Muscle layer of duodenum (tissue), 2 donors: ENCODE data around the gene ADRA2A.

Experiments used
- H3K27ac ChIP-seq: one replicate; pipeline ENCODE4 v1.7.0; 2013; ENCODE audit warnings: mild to moderate bottlenecking, low read length
- H3K27me3 ChIP-seq: one replicate; pipeline ENCODE4 v1.7.0; 2013; ENCODE audit warnings: low read depth, mild to moderate bottlenecking, control low read depth, low read length
- H3K36me3 ChIP-seq, 2 donors: one replicate each; pipeline ENCODE4 v1.7.0; 2013; ENCODE audit warnings: low read length in 2 of 2, control low read depth in 1 of 2, mild to moderate bottlenecking in 1 of 2; ENCODE audit not compliant: insufficient read depth in 2 of 2, control insufficient read depth in 1 of 2
- H3K4me1 ChIP-seq, 2 donors: one replicate each; pipeline ENCODE4 v1.7.0; 2013; ENCODE audit warnings: low read length in 2 of 2, mild to moderate bottlenecking in 2 of 2, control low read depth in 1 of 2, moderate library complexity in 1 of 2; ENCODE audit not compliant: insufficient read depth in 2 of 2, control insufficient read depth in 1 of 2
- H3K4me3 ChIP-seq, 2 donors: one replicate each; pipeline ENCODE4 v1.7.0; 2013; ENCODE audit warnings: low read length in 2 of 2, low read depth in 1 of 2, mild to moderate bottlenecking in 1 of 2
- H3K9me3 ChIP-seq, 2 donors: one replicate each; pipeline ENCODE4 v1.7.0; 2013; ENCODE audit warnings: low read length in 2 of 2, control low read depth in 1 of 2, mild to moderate bottlenecking in 1 of 2; ENCODE audit not compliant: control insufficient read depth in 1 of 2
- donor health status: healthy.

ADRA2A gene

DNA sequence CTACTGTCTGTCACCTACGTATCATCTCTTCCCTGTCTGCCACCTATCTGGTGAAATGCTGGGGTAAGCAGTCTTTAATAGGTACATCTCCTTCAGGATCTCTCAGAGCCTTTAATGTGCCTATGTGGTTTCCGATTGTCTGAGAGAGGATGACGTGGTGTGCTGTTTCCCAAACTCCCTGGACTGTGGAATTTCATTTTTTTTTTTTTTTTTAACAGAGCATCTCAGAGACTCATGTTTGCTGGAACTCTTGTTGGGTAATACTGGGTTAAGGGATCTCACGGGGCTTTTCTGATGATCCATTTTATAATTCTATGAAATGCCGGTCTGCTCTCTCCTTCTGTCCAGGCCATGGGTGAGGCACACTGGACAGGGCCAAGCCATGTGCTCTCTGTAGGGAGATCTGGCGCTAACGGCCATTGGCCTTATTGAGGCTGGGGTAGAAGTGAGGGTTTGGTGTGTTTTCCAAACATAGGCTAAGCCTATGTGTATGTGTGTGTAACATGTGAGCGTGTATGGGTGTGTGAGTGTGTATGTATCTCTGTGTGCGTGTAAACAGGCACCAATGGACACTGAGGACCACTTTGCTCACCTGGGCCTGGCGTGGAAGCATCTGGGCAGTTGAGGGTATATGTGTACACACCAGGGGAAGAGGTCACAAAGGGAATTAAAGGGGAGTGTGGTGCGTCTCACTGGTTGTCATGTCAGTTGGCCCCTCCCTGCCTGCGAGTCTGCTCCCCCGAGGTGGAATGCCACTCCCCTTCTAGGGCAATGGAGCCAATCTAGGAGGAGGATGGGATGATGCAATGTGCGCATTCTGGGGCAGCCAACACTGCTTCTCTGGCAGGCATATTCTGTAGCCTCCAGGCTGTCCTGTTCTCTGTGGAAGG lies 7.8 kb downstream of the ADRA2A start:
- H3K4me1 ChIP-seq, result no peaks in the 10 kb centered on the region
- H3K27me3 ChIP-seq, result no peaks in the 10 kb centered on the region
- H3K27ac ChIP-seq, result no peak overlapping the region
- H3K4me3 ChIP-seq, result no peak overlapping the region
- H3K36me3 ChIP-seq, result no peaks in the 10 kb centered on the region
- H3K9me3 ChIP-seq, result no peaks in the 10 kb centered on the region

DNA sequence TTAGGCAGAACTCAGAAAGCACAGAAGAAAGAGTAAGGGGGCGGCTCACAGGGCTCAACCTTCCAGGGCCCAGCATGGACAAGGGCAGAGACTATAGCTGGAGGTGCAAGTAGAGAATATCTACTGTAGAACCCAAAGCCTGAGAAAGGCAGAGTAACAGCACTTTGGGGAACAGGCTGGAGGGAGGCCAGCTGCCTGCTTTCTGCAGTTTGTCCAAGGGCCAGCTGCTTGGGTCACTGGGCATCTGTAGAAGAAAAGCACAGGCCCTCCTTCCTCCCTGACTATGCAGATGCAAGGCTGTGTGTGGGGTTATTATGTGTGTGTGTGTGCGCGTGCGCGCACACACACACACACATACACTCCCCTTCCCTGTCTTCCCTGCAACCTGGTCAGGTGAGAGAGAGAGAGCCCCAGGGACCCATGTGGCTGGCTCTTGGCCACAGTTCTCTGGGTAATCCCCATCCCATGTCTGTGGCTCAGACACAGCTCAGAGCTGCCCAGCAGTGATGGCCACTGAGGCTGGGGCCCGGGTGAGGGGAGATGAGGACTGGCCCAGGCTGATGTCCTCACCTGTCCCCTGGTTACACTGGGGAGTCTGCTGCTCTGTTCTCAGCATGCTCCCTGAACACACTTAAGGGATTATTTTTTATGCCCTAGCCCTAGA lies 9.0 kb downstream of the ADRA2A start:
- Histone ChIP-seq H3K36me3 (no peaks in the 10 kb centered on the region), H3K27ac (no peak overlapping the region), H3K4me3 (no peak overlapping the region), H3K4me1 (no peaks in the 10 kb centered on the region), H3K9me3 (no peaks in the 10 kb centered on the region), H3K27me3 (no peaks in the 10 kb centered on the region)

DNA sequence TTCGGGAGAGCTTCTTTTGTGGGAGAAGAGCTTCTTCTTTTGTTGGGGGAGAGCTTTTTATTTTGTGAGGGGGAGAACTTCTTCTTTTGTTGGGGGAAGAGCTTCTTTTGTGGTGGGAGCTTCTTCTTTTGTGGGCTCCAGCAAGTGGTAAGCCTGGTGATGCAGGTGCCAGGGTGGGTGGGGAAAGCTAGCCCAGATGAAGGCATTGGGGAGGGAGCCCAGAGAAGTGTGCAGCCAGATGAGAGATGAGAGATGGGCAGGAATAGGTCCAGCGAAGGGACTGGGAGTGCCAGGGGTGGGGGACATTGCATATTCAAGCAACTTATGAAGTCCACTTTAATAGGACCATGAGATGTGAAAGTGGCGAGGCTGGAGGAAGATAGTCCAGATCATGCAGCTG lies 9.7 kb downstream of the ADRA2A start:
- H3K27ac ChIP-seq, result no peak overlapping the region
- no peak overlapping the region for H3K4me3 ChIP-seq
- H3K36me3 ChIP-seq, result no peaks in the 10 kb centered on the region
- no peaks in the 10 kb centered on the region for H3K27me3 ChIP-seq
- H3K4me1 ChIP-seq, result no peaks in the 10 kb centered on the region
- no peaks in the 10 kb centered on the region for H3K9me3 ChIP-seq

DNA sequence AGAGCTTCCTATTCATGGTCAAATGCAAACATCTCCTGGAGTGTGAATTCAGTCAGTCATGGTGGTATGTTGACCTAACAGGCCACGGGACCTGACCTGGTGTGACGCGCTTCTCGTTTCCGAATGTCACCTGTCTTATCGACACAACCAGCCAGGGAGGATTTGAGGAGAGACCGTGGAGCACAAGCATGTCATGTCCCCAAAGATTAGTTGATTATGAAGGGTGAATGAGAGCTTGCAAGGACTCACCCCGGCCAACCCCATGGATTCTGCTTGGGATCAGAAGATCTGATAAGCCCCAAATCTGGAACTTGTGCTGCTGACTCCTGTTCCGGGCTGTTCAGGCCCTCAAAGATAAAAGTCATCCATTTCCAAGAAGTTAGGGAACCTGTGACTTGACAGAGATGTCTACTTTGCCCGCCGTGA lies 10.5 kb downstream of the ADRA2A start:
- Histone ChIP-seq H3K36me3 (no peaks in the 10 kb centered on the region), H3K4me1 (no peaks in the 10 kb centered on the region), H3K9me3 (no peaks in the 10 kb centered on the region), H3K27me3 (no peaks in the 10 kb centered on the region), H3K4me3 (no peak overlapping the region), H3K27ac (no peak overlapping the region)

DNA sequence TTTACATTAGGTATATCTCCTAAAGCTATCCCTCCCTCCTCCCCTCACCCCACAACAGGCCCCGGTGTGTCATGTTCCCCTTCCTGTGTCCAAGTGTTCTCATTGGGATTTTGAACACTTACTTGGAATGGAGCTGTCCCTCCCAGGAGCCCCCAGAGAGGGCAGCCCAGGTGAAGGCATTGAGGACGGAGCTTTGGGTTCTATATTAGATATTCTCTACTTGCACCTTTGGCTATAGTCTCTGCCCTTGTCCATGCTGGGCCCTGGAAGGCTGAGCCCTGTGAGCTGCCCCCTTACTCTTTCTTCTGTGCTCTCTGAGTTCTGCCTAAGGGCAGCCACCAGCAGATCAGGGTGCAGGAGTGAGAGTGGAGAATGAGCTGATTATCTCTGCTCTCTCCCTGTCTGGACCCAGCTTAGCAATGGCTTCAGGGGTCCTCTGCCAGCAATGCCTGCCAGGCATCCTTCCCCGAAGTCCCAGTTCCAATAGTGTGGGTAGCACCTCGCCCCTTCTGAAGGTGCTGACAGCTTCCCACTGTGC lies 11.2 kb downstream of the ADRA2A start:
- Histone ChIP-seq H3K4me3 (no peak overlapping the region), H3K27ac (no peak overlapping the region), H3K9me3 (no peaks in the 10 kb centered on the region), H3K27me3 (no peaks in the 10 kb centered on the region), H3K4me1 (no peaks in the 10 kb centered on the region), H3K36me3 (no peaks in the 10 kb centered on the region)

DNA sequence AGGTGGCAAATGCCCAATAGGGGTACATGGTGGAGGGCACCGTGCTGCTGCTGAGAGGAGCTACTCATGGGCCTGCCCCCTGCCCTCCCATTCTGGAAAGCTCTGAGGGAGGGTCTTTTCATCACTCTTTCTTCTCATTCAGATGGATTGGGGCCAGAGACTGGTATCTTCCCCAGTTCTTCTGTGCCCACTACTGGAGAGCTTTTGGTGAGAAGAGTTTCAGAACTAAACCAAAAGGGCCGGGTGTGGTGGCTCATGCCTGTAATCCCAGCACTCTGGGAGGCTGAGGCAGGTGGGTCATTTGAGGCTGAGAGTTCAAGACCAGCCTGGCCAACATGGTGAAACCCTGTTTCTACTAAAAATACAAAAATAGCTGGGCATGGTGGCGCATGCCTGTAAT lies 12.5 kb downstream of the ADRA2A start:
- Histone ChIP-seq H3K4me1 (no peaks in the 10 kb centered on the region), H3K27ac (no peak overlapping the region), H3K9me3 (no peaks in the 10 kb centered on the region), H3K36me3 (no peaks in the 10 kb centered on the region), H3K27me3 (no peaks in the 10 kb centered on the region), H3K4me3 (no peak overlapping the region)

DNA sequence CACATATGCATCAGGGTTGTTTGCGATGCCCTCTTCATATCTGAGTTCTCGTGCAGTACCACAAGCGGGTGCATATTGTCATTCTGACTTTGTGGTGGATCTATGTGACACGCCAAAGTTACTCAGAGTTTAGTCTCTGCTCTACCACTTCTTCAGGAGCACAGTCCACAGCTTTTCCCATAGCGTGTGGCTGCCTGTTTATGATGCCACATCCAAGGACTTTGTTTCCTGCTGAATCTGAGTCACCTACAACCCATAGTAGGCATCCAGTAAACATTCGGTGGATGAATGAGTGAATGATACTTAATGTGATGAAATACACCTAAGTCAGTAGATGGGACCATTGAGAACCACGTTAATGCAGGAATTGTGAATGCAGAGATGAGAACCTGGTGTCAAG lies 15.0 kb downstream of the ADRA2A start:
- Histone ChIP-seq H3K27me3 (no peaks in the 10 kb centered on the region), H3K36me3 (no peaks in the 10 kb centered on the region), H3K4me1 (no peaks in the 10 kb centered on the region), H3K4me3 (no peak overlapping the region), H3K9me3 (no peaks in the 10 kb centered on the region), H3K27ac (no peak overlapping the region)

DNA sequence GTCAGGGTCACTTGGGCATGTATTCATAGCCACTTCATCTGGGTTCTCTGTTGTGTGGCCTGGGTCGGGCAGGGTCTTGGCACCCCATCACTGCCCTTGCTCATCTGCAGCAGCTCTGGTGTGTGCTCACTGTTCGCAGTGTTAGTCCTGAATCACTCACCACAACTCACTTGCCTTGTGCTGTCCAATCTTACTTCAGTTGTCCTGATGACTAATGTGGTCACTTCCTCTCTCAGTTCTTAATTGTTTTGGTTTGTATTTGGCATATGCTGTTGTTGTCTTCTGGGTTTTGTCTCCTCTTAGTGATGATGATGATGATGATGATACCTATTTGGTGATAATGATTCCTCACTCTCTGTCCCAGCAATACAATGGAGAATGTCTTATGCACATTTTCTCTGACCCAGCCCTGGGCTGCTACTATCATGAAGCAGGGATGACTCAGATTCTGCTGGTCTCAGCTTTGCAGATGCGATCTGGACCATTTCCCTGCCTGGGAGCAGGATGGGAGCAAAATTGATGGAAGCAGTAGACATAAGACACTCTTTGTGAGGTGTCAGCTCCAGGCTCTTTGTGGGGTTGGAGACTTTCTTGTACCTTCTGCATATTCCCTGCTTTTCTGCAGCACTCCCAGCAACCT lies 17.0 kb downstream of the ADRA2A start:
- Histone ChIP-seq H3K4me1 (no peaks in the 10 kb centered on the region), H3K27ac (no peak overlapping the region), H3K27me3 (no peaks in the 10 kb centered on the region), H3K36me3 (no peaks in the 10 kb centered on the region), H3K4me3 (no peak overlapping the region), H3K9me3 (no peaks in the 10 kb centered on the region)

DNA sequence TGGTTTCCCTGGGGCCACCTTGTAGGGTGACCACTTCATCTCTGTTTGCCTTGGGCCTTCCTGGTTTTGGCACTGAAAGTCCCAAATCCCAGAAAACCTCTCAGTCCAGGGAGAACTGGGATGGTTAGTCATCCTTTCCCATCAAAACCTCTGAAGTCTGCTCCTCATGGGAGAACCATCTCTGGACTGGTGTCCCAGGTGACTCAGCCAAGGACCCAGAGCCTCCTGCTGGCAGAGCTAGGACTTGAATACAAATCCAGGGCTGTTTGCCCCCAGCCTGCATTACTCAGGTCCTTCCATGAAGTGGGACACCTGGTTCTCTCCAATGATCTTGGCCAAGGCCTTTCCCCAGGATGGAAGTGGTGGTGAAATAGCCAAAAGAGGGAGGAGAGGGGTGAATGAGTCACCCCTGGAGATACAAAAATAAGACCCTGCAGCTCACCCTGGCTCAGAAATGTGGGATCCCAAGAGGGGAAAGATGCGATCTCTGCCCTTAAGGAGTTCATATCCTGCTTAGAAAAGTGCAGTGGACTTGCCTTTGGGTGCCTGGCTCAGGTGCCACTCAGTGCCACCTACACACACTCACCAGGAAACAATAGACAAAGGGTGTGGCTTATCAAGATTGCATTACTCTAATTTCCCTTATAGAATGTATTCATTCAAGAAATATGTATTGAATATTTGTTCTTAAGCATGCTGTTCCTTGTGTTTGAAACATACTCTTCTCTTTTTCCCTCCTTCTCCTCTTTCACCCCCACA lies 22.0 kb downstream of the ADRA2A start:
- Histone ChIP-seq H3K9me3 (no peaks in the 10 kb centered on the region), H3K36me3 (no peaks in the 10 kb centered on the region), H3K27me3 (no peaks in the 10 kb centered on the region), H3K27ac (no peak overlapping the region), H3K4me3 (no peak overlapping the region), H3K4me1 (no peaks in the 10 kb centered on the region)

DNA sequence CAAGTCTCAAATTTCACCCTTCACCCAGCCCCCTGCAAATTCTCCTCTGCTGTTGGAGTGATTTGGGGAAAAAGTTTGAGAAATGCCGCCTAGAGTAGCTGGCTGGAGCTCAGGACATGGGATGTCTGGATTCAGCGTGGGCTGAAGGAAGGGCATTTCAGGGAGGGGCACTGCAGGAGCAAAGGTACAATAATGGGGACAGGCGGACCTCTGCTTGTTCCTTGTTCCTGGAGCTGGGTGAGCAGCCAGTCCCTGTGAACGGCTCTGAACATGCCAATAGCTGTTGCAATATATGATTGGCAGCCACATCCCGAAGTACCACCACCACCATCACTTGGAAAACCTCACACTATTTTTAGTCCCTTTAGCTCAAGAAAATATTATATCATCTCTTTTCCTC lies 23.4 kb downstream of the ADRA2A start:
- Histone ChIP-seq H3K9me3 (no peaks in the 10 kb centered on the region), H3K4me3 (no peak overlapping the region), H3K4me1 (no peaks in the 10 kb centered on the region), H3K36me3 (no peaks in the 10 kb centered on the region), H3K27me3 (no peaks in the 10 kb centered on the region), H3K27ac (no peak overlapping the region)

DNA sequence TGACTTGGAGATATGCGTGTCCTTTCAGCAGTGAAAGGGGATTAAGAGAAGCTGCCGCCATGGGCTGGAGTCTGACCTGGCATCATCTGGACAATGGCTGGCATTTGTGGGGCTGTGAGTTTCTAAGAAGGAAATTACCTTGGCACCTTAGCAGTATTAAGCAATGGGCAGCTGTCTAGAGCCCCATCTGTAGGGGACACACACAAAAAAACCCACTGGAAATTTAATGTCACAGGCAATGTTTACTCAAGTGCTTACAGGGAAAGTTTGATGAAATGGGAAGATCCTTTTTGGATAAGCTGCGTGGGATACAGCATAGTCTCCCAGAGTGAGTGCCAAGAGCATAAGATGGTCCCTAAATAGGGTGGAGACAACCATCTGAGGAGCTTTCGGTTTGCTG lies 25.0 kb downstream of the ADRA2A start:
- no peaks in the 10 kb centered on the region for H3K9me3 ChIP-seq
- no peaks in the 10 kb centered on the region for H3K36me3 ChIP-seq
- no peaks in the 10 kb centered on the region for H3K4me1 ChIP-seq
- H3K27ac ChIP-seq, result no peak overlapping the region
- H3K4me3 ChIP-seq, result no peak overlapping the region
- H3K27me3 ChIP-seq, result no peaks in the 10 kb centered on the region
